Colon (tissue), 2 donors: ENCODE measurements around the gene FOXR1.

Experiments
- FAIRE-seq: peaks from 2 replicates; lab custom pipeline; 2012; peaks lifted over from hg19 to GRCh38; lab: Jason Lieb, UNC
- donor health status: control.
- donor health status: control.

The FOXR1 gene

GRCh38 chr11:119026970-119027369, 55.4 kb downstream of the FOXR1 start:
- FAIRE-seq: no peak

- FAIRE-seq: no peak
These were observed 56.2 kb downstream of the FOXR1 start for GRCh38 chr11:119027561-119028345.

- no peak for FAIRE-seq
These were observed 56.9 kb downstream of the FOXR1 start for GRCh38 chr11:119028346-119029068.

GRCh38 chr11:119029069-119029339, 57.4 kb downstream of the FOXR1 start:
- FAIRE-seq: no peak

GRCh38 chr11:119029340-119030028, 57.9 kb downstream of the FOXR1 start:
- no peak for FAIRE-seq

GRCh38 chr11:119030029-119030328, 58.4 kb downstream of the FOXR1 start:
- no peak for FAIRE-seq

- no peak for FAIRE-seq
These were observed 58.9 kb downstream of the FOXR1 start, which contains the start of gene SLC37A4 for GRCh38 chr11:119030329-119031047. Gene SLC37A4 (minus strand): TSS chr11:119030877.
